GM21360 (cell line): ENCODE data around the gene MAN1B1.
"Not testable (repeated sequence)": the region's sequence is repeated elsewhere in the genome, so short reads cannot be mapped to it uniquely, and the experiment has no call there.

Experiments used
- ATAC-seq: cut with Tn5 transposase; IDR thresholded peaks from one replicate; pipeline ENCODE4 v1.9.1; 2021; ENCODE audit warnings: mild to moderate bottlenecking, moderate library complexity; ENCODE audit not compliant: unreplicated experiment

Gene MAN1B1

DNA sequence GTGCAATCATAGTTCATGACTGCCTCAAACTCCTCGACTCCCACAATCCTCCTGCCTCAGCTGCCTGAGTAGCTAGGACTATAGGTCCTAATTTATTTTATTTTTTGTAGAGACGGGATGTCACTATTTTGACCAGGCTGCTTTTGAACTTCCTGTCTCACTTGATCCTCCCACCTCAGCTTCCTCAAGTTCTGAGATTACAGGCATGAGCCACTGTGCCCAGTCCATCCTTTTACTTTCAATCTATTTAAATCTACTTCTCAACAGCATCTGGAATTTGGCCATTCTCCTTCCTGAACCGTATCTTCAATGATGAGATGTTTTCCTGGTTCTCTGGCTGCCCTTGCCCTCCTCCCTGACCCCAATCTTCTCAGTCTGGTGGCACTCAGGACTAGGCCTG is 40.0 kb downstream of the MAN1B1 start:
- no peak for ATAC-seq

DNA sequence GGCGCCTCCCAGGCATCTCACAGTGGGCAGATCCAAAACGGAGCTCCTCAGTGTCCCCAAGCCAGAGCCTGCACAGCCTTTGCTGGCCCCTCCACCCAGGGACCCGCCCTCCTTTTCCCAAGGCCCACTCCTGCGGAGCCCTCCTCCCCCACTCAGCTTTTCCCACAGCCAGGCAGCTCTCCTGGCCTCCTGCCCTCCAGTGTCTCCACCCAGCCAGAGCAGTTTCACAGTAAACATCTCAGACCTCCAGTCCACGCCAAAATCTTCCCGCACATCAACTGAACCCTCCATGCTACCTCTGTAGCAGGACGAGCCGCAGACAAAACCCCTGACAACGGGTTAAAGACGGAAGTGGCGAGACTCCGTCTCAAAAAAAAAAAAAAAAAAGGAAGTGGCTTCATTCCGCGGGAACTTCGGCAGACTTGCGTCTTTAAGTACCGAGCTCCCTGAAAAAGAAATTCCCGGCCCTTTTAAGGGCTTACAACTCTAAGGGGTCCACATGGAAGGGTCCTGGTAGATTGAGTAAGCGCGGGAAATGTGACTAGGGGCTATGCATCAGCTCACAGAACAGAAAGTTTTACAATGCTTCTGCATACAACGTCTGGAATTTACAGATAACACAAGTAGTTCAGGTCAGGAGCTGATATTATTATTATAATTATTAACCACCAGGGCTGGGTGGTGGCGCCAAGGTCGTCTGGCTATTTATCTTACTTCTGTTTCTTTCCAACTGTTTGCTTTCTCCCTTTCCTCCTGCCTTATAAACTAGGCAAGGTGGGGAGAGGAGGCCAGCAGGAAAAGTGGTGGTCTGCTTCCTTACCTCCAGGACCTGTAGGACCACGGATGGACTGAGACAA is 40.7 kb downstream of the MAN1B1 start:
- no peak for ATAC-seq

DNA sequence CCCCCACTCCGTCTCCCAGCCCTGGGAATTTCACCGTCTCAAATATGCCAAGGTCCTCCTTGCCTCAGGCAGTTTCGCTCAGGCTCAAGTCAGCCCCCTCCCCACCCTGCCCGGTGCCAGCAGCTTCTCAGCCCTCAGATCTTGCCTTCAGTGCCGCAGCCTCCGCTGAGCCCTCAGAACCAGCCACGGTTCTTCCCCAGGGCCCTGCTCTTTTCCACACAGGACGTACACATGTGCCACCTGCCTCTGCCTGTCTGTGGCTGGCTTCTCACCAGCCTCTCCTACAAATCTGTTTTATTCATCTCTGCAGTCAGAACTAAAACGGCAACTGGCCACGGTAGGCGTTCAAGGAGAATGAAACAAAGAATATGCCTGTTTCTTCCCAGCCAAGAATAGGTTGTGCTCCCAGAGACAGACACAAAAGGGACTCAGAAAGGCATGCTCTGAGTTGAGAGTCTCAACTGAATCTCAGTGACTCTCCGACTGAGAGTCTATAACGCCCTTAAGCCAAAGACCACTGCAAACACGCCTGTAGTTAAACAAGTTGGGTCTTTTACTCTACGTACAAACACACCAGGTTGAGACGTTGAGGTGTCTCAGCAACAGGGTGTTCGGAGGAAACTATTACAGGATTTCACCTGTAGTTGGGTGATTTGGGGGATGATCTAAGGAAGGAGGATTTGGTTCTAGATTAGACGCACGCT is 41.5 kb downstream of the MAN1B1 start:
- no peak for ATAC-seq

DNA sequence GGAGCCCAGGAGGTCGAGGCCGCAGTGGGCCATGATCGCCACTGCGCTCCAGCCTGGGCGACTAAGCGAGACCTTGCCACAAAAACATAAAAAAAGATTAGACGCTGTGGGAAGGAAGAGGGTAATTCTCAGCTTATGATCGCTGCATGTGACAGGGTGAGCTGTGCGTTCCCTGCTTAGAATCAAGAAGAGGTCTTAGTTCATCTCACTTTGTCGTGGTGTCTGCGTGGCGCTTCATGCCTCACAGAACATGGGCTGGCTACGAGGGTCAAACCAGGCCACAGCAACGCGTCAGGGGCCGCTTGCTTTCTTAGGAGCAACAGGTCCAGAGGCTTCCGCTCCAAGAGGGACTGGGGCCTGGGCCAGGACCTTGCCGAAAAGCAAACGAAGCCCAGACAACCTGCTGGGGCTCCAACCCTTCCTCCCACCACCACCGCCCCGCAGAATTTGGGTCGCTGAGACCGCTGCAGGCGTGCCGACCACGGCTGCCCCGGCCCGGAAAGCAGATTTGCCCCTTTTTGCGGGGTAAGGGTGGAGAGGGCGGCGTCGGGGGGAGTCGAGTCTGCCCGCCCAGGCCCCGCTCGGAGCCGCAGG is 42.2 kb downstream of the MAN1B1 start:
- peak; percentile 5 for ATAC-seq

DNA sequence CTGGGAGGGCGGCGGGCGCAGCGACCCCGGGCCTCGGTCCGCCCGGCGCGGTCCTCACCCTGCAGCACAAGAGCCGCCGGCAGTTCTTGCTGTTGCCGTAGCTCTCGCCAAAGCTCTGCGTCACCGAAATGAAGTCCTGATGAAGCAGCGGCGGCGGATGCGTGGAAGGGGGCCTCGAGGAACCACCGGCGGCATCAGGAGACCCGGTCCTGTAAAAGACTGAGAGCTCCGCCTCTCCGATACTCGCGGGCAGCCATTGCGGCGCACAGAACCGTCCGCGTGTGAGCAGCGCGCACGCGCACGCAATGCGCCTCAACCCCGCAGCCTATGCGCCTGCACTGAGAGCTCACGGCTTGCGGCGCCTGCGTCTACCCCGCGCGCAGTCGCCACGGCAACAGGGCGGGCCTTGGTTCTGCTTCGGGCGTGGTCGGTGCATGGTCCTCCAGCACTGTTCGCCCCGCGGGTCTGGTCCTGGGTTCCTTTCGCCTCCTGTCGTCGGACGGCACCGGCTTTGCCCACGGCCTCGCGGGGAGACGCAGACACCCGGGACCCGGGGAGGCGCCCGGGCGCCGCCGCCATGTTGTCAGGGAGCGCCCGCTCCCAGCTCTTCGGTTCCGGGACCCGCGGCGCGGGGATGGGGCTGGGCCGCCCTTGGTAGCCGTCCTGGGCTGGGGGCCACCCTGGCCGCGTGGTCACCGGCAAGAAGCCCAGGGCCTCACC is 42.8 kb downstream of the MAN1B1 start:
- peak; percentile 78 for ATAC-seq

DNA sequence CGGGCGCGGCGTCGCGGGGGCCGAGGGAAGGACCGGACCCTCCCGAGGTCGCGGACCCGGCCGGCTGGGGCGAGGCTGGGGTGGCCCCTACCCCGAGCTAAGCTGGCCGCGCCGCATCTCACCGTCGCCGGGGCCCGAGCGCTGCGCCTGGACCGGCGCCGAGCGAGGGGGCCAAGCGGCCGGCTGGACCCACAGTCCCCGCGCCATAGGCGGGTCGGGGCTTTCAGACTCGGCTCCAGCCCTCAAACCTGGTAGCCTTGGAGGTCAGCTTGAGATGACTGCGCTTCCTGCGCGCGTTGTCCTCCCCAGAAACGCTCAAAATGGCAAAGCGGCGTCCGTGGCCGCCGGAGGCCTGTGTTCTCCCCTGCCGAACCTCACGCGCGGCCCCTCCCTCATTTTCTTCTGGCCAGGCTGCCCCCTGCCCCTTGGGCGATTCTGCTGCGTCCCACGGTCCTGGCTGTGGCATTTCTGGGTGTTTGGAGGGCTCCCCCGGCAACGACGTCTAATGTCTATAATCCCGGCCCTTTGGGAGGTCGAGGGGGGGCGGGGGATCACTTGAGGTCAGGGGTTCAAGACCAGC is 43.5 kb downstream of the MAN1B1 start:
- ATAC-seq: no peak

DNA sequence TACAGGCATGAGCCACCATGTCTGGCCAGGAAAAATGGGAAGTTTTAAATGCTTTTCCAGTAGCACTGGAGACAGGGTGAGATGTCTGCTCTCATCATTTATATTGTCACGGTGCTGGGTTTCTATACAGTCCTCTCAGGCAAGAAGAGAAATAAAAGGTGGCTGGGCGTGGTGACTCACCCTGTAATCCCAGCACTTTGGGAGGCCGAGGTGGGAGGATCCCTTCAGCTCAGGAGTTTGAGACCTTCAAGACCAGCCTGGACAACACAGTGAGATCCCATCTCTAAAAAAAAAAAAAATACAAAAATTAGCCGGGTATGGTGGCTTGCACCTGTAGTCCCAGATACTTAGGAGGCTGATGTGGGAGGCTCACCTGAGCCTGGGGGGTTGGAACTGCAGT is 47.4 kb downstream of the MAN1B1 start:
- ATAC-seq: no peak

DNA sequence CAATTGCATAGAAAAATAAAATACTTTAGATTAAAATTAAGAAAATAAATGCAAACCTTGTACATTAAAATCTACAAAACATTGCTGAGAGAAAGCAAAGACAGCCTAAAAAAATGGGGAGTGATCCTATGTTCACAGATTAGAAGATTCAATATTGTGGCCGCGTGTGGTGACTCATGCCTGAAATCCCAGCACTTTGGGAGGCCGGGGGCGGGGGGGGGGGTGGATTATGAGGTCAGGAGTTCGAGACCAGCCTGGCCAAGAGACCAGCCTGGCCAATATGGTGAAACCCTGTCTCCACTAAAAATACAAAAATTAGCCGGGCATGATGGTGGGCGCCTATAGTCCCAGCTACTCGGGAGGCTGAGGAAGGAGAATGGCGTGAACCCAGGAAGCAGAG is 48.4 kb downstream of the MAN1B1 start:
- ATAC-seq: not testable (repeated sequence)

DNA sequence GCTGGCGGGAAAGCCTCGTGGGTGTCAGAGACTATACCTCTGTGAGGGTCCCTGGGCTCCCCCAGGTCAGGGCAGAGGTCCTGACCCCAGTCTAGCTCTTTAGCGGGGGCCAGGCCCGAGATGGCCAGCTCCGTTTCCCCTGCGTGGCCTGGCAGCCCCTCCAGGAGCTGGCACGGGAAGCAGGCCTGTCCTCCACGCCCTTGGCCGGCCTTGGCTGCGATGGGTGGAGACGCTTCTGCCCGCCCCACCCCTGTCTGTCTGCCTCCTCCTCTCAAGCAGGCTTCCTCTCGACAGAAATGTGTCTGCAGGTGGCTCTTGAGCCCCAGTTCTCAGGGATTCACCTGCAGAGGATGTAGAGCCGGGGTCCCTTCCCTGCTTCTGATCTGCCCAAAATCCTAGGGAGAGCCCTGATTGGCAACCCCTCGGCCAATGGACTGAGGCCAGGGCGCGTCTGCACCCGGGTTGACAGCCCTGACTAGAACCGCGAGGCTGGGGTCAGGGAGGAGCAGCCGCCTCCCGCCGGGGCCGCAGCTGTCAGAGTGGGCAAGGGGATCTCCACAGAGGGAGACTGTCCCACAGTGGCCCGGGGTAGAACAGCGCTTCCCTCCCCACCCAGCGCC is 49.6 kb downstream of the MAN1B1 start:
- no peak for ATAC-seq

DNA sequence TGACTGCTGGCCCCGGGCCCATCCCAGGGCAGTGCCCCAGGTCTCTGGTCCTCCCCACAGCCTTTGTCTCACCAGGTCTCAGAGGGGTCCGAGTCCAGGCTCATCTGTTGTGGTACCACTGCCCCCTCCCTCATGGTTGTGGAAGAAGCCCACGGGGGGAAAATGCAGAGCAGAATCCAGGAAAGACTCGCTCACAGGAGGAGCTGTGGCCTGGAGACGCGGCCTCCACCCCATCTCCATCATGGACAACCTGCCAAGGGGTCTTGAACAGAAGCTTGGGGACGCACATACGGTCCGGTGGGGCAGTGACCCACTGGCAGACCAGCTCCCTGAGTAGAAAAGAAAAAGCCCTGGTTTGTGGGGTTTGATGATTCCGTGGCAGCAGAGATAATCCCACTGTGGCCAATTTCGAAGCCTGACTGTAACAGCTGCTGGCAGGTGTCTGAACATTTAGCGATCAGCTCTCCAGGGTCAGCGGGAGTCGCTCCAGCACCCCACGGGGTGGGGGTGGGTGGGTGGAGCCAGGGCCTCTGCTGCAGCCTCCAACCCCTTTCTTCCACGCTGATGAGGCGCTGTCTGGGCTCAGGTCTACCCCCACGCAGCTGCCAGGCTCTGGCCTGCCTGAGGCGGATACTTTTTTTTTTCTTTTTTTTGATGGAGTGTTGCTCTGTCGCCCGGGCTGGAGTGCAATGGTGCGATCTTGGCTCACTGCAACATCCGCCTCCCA is 50.3 kb downstream of the MAN1B1 start:
- ATAC-seq: no peak

DNA sequence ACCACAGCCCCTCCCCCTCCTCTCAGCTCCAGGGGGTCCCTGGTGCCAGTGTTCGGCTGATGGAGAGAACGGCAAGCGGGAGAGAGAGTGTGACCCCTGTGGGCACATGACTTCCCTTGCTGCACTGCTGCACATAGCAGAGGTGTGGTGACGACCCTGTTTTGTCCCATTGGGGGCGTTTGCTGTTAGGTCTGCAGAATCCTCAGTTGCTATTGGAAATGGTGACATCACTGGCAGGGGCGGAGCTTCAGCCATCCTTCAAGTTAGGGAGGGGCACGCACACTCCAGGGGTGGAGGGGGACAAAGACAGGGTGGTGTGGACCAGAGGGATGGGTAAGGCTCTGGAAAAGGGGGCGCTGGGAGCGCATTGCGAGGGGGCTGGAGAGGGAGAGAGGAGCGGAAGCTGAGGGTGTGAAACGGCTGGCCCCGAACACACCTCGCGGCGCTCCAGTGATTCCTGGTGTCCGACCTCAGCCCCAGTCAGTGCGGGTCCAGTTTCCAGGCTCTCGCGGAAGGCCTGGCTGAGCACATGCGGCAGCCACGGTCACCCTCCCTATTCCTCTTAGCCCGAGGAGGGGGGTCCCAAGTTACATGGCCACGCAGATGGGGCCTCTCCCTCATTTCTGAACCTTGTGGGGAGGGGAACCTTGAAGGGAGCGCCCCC is 51.4 kb downstream of the MAN1B1 start:
- no peak for ATAC-seq

DNA sequence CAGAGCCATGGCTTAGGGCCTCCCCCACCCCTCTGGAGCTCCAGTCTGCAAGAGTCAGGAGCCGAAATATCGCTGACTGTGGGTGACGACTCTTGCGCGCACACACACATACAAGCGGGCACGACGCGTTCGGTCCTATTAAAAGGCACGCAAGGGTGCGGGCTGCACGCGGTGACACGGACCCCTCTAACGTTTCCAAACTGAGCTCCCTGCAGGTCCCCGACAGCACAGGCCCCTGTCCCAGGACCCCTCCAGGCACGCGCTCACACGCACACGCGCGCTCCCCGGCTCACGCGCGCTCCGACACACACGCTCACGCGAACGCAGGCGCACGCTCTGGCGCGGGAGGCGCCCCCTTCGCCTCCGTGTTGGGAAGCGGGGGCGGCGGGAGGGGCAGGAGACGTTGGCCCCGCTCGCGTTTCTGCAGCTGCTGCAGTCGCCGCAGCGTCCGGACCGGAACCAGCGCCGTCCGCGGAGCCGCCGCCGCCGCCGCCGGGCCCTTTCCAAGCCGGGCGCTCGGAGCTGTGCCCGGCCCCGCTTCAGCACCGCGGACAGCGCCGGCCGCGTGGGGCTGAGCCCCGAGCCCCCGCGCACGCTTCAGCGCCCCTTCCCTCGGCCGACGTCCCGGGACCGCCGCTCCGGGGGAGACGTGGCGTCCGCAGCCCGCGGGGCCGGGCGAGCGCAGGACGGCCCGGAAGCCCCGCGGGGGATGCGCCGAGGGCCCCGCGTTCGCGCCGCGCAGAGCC is 52.1 kb downstream of the MAN1B1 start, which contains the start of gene GRIN1:
TSS of gene GRIN1 (plus strand) at position 433 of the 746 bp plus-strand sequence. CDS start 333 bp downstream, outside the sequence.
- ATAC-seq: no peak

DNA sequence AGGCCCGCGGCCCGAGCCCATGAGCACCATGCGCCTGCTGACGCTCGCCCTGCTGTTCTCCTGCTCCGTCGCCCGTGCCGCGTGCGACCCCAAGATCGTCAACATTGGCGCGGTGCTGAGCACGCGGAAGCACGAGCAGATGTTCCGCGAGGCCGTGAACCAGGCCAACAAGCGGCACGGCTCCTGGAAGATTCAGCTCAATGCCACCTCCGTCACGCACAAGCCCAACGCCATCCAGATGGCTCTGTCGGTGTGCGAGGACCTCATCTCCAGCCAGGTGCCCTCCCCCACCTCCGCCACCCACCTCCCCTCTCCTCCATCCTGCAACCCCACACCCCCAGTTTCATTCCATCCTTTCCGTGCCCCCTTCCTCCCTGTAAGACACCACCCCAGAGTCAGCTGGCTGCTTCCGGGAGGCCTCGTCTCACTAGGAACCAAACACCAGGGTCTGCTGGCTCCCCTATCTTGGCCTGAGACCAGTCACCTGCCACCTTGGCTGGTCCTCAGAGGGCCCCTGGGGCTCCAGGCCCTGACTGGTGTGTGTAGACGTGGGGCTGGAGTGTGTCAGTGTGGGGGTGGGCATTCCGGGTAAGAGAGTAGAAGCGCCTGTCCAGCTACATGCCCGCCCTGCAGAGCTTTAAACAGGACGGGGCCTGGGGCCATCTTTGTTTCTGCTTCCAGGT is 52.8 kb downstream of the MAN1B1 start:
- ATAC-seq: no peak

DNA sequence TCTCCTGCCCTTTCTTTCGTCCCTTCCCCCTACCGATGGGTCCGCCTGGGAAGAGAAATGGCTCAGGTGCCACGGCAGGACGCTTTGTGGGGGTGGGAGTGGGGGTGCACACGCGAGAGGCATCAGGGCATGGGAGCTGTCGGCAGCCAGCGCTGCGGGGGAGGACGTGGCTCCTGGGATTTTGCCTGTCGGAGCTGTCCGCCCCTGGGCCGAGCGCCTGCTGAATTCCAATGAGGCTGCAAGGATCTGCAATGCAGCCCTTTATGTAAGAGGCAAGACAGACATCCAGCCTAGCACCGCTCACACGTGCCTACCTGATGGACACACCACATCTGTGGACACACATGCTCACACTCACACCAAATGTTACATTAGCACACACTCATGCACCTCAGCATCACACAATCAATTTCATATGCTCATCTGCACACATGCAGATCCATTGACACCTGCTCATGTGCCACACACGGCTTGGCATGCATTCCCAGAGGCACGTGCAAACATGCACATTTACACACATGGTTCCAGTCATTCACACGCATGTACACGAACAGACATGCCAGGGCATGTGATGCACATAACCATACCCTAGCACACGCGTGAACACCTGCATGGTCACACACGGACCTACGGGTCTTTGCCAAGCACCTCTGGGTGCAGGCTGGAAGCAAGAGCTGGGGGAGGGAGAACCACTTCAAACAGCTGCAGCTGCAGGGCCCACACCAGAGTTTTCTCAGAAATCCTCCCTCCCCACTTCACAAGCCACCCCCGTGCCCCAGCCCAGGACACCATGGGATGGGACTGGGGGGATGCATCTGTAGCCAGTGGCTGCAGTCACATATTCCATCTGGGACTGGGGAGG is 53.6 kb downstream of the MAN1B1 start:
- no peak for ATAC-seq

DNA sequence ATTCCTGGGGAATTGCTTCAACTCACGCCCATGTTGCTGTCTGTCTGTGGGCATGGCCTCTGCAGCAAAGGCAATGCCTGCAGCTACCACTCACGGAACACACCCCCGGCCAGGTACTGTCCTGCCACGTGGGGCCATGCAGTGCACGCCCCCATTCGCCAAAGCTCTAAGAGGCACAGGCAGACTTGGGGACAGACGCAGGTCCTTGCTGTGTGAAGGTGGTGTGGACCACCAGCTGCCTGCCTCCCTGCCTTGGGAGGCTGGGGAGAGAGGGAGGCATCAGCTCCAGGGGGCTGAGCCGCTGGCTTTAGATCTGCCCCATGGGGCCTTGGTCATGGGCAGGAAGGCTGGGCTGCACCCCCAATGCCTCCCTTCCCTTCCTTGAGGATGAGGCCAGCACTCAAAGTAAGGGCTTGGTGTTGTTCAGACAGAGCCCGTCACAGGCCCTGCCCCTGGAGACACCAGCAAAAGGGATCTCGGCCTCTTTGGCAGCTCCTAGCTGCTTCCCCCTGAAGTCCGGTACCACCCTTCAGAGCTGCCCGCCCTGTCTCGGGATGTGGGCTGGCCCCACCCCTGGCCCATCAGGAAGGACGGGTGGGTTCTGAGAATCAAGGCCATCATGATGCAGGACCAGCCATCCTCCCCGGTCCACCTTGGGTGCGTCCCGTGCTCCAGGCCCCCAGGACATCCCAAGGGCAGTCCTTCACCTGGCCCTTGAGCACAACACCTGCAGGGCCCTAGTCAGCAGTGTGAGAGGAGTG is 54.4 kb downstream of the MAN1B1 start:
- no peak for ATAC-seq
